ENCODE data around the gene SAMD4B.
"Not testable (repeated sequence)": the region's sequence is repeated elsewhere in the genome, so short reads cannot be mapped to it uniquely, and the experiment has no call there.

Gene SAMD4B

GRCh38 chr19:39377373-39378362 is 35.4 kb downstream of the SAMD4B start:
- Histone ChIP-seq H3K4me1 (ENCODE audit: control insufficient read depth in 1 of 2, insufficient read depth in 1 of 2, low read depth in 1 of 2, low read length in 1 of 2) (no peaks in the 10 kb centered on the region), H3K9me3 (no peaks in the 10 kb centered on the region), H3K36me3 (peaks cover 100% of the 10 kb centered on the region), H3K4me3 (ENCODE audit: low read depth in 1 of 2, low read length in 1 of 2) (no peak overlapping the region), H3K27me3 (no peaks in the 10 kb centered on the region), H3K27ac (no peak overlapping the region)
- no peak for TF ChIP-seq CTCF (IDR thresholded peaks at IDR 0.05)

GRCh38 chr19:39379366-39379765 is 37.1 kb downstream of the SAMD4B start:
- not testable (repeated sequence) for H3K4me1 ChIP-seq (ENCODE audit: control insufficient read depth in 1 of 2, insufficient read depth in 1 of 2, low read depth in 1 of 2, low read length in 1 of 2); H3K27ac ChIP-seq; H3K4me3 ChIP-seq (ENCODE audit: low read depth in 1 of 2, low read length in 1 of 2); H3K9me3 ChIP-seq; H3K27me3 ChIP-seq
- peaks cover 100% of the 10 kb centered on the region for H3K36me3 ChIP-seq

GRCh38 chr19:39379865-39380396 is 37.7 kb downstream of the SAMD4B start:
- Histone ChIP-seq H3K4me3 (ENCODE audit: low read depth in 1 of 2, low read length in 1 of 2) (no peak overlapping the region), H3K27ac (no peak overlapping the region), H3K4me1 (ENCODE audit: control insufficient read depth in 1 of 2, insufficient read depth in 1 of 2, low read depth in 1 of 2, low read length in 1 of 2) (no peaks in the 10 kb centered on the region), H3K27me3 (no peaks in the 10 kb centered on the region), H3K9me3 (no peaks in the 10 kb centered on the region), H3K36me3 (peaks cover 99% of the 10 kb centered on the region)
- no peak for TF ChIP-seq CTCF (IDR thresholded peaks at IDR 0.05)

GRCh38 chr19:39380521-39381502 is 38.6 kb downstream of the SAMD4B start:
- peaks cover 99% of the 10 kb centered on the region for H3K36me3 ChIP-seq
- H3K27me3 ChIP-seq = no peaks in the 10 kb centered on the region
- no peaks in the 10 kb centered on the region for H3K9me3 ChIP-seq

GRCh38 chr19:39381910-39382611 is 39.8 kb downstream of the SAMD4B start:
- Histone ChIP-seq H3K4me3 (ENCODE audit: low read depth in 1 of 2, low read length in 1 of 2) (no peak overlapping the region), H3K27me3 (no peaks in the 10 kb centered on the region), H3K27ac (no peak overlapping the region), H3K9me3 (no peaks in the 10 kb centered on the region), H3K4me1 (ENCODE audit: control insufficient read depth in 1 of 2, insufficient read depth in 1 of 2, low read depth in 1 of 2, low read length in 1 of 2) (no peaks in the 10 kb centered on the region), H3K36me3 (peaks cover 99% of the 10 kb centered on the region)
- TF ChIP-seq CTCF (IDR thresholded peaks at IDR 0.05) = no peak

More at GRCh38 chr19:39380521-39381502, 38.6 kb downstream of the SAMD4B start:
- H3K4me3 ChIP-seq (ENCODE audit: low read depth in 1 of 2, low read length in 1 of 2) = no peak overlapping the region
- no peak overlapping the region for H3K27ac ChIP-seq
- TF ChIP-seq CTCF (IDR thresholded peaks at IDR 0.05) = no peak
- H3K4me1 ChIP-seq (ENCODE audit: control insufficient read depth in 1 of 2, insufficient read depth in 1 of 2, low read depth in 1 of 2, low read length in 1 of 2) = no peaks in the 10 kb centered on the region
